Measurements from ENCODE around the gene PLXNA2.

DNA sequence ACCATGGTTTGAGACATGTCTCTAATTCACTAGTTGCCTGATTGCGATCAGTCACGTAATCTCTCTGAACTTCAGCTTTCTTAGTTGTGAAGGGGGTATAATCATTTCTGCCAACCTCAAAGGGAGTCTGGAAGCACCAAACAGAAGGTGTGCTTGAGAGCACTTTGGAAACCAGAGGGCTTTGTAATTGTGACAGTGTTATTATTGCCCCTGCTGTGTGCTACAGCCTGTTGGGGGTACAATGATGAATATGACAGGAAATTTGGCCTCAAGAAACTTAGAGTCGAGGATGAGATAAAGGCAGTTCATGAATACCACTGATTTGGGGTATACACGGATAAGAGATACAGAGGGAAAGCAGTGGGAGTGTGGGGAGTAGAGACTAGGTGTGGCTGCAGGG, 183.1 kb downstream of the PLXNA2 start:
- TF ChIP-seq, protein P1, sequence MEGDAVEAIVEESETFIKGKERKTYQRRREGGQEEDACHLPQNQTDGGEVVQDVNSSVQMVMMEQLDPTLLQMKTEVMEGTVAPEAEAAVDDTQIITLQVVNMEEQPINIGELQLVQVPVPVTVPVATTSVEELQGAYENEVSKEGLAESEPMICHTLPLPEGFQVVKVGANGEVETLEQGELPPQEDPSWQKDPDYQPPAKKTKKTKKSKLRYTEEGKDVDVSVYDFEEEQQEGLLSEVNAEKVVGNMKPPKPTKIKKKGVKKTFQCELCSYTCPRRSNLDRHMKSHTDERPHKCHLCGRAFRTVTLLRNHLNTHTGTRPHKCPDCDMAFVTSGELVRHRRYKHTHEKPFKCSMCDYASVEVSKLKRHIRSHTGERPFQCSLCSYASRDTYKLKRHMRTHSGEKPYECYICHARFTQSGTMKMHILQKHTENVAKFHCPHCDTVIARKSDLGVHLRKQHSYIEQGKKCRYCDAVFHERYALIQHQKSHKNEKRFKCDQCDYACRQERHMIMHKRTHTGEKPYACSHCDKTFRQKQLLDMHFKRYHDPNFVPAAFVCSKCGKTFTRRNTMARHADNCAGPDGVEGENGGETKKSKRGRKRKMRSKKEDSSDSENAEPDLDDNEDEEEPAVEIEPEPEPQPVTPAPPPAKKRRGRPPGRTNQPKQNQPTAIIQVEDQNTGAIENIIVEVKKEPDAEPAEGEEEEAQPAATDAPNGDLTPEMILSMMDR (conservative IDR thresholded peaks at IDR 0.05): no peak
- TF ChIP-seq EZH2 (IDR thresholded peaks at IDR 0.05; ENCODE audit: low read depth): no peak

Data from PC-9 (cell line).